Measurements from ENCODE around the gene REEP1. TPM values are rescaled to one million over a fixed set of nuclear protein-coding genes. Genes with fewer than 3 reads are reported as not detected.

REEP1 gene, protein sequence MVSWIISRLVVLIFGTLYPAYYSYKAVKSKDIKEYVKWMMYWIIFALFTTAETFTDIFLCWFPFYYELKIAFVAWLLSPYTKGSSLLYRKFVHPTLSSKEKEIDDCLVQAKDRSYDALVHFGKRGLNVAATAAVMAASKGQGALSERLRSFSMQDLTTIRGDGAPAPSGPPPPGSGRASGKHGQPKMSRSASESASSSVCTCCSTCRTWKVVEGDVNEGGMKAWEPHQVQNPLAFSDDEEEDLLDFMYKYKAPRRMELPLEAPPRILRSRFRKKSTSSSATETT
- total RNA-seq, result 10 to 100 TPM; 46.1 to 95.1 (median 74.9) TPM

DNA sequence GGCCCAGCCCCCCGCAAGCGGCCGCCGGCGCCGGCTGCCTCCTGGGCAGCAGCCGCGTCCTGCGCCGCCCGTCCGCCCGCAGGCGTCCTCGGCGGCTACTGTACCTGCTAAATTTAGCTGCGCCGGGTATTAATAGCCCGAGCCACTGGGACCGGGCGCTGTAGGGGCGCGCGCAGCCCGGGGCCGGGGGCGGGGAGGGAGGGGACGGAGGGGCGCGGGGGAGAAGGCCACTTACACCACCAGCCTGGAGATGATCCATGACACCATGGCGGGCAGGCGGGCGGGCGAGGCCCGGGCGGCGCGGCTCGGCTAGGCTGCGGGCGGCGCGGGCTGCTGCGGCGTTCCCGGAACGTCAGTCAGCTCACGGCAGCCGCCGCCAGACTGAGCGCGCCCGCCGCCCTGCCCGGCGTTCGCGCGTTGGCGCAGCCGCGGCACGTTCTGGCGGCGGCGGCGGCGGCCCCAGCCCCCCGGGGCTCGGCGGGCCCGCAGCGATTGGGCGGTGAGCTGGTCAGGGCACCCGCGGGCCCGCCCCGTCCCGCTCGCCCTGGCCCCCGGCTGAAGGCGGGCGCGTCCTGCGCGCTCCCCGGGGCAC, at the start of gene REEP1:
TSS of gene REEP1 (minus strand) at position 383 of the 592 bp plus-strand sequence. CDS start at position 267, 116 bp downstream.
- no peak for DNase-seq (ENCODE audit: extremely low spot score)
- TF ChIP-seq POLR2AphosphoS5 (IDR thresholded peaks at IDR 0.05), result peak in 1 of 2 donors; percentile 59
- no peak for TF ChIP-seq EP300 (IDR thresholded peaks at IDR 0.05)
- TF ChIP-seq POLR2A (IDR thresholded peaks at IDR 0.05; ENCODE audit: low read depth), result no peak
- TF ChIP-seq, protein P1, sequence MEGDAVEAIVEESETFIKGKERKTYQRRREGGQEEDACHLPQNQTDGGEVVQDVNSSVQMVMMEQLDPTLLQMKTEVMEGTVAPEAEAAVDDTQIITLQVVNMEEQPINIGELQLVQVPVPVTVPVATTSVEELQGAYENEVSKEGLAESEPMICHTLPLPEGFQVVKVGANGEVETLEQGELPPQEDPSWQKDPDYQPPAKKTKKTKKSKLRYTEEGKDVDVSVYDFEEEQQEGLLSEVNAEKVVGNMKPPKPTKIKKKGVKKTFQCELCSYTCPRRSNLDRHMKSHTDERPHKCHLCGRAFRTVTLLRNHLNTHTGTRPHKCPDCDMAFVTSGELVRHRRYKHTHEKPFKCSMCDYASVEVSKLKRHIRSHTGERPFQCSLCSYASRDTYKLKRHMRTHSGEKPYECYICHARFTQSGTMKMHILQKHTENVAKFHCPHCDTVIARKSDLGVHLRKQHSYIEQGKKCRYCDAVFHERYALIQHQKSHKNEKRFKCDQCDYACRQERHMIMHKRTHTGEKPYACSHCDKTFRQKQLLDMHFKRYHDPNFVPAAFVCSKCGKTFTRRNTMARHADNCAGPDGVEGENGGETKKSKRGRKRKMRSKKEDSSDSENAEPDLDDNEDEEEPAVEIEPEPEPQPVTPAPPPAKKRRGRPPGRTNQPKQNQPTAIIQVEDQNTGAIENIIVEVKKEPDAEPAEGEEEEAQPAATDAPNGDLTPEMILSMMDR (IDR thresholded peaks at IDR 0.05), result no peak
- peaks cover 16 to 56% (median 49%) of the 10 kb centered on the region in 4 donors for H3K4me1 ChIP-seq
- intact Hi-C loops (cut with DNase I), result no loop called here
- H3K27me3 ChIP-seq, result peaks cover 0 to 28% (median 0%) of the 10 kb centered on the region in 4 donors
- peaks cover 0 to 11% (median 6%) of the 10 kb centered on the region in 4 donors for H3K9me3 ChIP-seq
- peak within 1 kb of the TSS; percentile 84 to 88 (median 85) for H3K27ac ChIP-seq (replicated peaks in 1 of 4)
- H3K4me3 ChIP-seq, result peak within 1 kb of the TSS; percentile 73 to 88 (median 80)
- 0% methylated on average over 9 of the region's 87 CpGs for WGBS
- no peaks in the 10 kb centered on the region for H3K36me3 ChIP-seq

DNA sequence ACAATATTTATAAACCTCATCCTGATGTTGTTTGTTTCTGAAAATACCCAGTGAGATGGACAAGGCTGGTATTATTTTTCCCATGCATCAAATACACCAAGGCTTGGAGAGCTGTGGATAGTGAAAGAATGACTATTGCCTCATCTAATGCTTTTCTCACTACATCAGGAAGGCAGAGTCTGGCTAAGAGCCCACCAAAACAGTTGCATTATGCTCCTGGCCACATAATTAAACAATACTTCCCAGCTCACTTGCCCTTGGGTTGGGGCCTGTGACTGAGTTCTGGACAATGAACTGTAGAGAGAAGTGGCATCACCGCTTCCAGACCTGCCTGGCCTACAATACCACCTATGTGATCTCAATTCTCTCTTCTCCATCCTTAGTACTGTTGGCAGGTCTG, 46.4 kb upstream of the REEP1 start:
- intact Hi-C loops (cut with DNase I), result no loop called here
- H3K27ac ChIP-seq (replicated peaks in 1 of 4), result no peak overlapping the region

DNA sequence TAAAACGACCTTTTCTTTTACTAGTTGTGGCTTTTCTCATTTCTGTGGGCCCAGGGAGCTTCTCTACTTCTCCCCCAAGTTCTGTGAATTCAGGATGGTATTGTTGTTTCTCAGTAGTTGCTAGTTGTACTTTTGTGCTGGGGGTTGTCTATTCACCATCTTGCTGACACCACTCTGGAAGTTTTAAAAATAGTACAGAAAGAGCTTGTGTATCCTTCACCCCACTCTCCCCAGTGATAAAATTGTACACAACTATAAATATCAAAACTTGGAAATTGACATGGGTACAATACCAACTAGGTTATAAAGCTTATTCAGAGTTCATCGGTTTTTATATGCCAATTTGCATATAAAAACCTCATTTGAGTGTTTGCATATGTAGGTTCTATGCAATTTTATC, 45.3 kb upstream of the REEP1 start:
- no peak for TF ChIP-seq EP300 (IDR thresholded peaks at IDR 0.05)
- TF ChIP-seq, protein P1 (IDR thresholded peaks at IDR 0.05), result no peak
- no peak for TF ChIP-seq POLR2A (IDR thresholded peaks at IDR 0.05; ENCODE audit: low read depth)
- TF ChIP-seq POLR2AphosphoS5 (IDR thresholded peaks at IDR 0.05), result no peak
- Histone ChIP-seq H3K27ac (replicated peaks in 1 of 4) (no peak overlapping the region), H3K4me1 (peaks cover 0 to 6% (median 0%) of the 10 kb centered on the region in 4 donors), H3K9me3 (no peaks in the 10 kb centered on the region), H3K27me3 (no peaks in the 10 kb centered on the region), H3K36me3 (no peaks in the 10 kb centered on the region), H3K4me3 (no peak overlapping the region)
- intact Hi-C loops (cut with DNase I), result no loop called here
- no peak for DNase-seq (ENCODE audit: extremely low spot score)
- 87% methylated on average over 2 of the region's 2 CpGs for WGBS

More for the DNA sequence above, 46.4 kb upstream of the REEP1 start:
- 0% methylated on average over 1 of the region's 1 CpG for WGBS
- Histone ChIP-seq H3K4me3 (no peak overlapping the region), H3K36me3 (no peaks in the 10 kb centered on the region), H3K4me1 (peaks cover 0 to 6% (median 0%) of the 10 kb centered on the region in 4 donors), H3K9me3 (no peaks in the 10 kb centered on the region), H3K27me3 (no peaks in the 10 kb centered on the region)
- TF ChIP-seq EP300 (IDR thresholded peaks at IDR 0.05) (no peak), POLR2AphosphoS5 (IDR thresholded peaks at IDR 0.05) (no peak), POLR2A (IDR thresholded peaks at IDR 0.05; ENCODE audit: low read depth) (no peak)
- TF ChIP-seq, protein P1 (IDR thresholded peaks at IDR 0.05), result no peak
- DNase-seq (ENCODE audit: extremely low spot score), result peak; percentile 47

DNA sequence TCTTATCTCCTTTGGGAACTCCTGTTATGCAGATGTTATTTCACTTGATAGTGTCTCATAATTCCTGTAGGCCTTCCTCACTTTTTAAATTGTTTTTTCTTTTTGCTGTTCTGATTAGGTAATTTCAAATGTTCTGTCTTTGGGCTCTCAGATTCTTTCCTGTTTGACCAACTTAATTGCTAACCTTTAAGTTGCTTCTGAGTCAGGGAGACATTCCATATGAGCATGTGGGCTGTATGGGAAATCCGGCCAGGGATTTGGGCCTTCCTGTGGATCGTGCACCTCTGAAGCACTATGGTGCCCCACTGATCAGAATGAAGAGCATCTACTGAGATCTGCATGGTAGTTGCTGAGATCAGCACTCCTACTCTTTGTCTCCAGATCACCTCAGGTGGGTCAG, 44.7 kb upstream of the REEP1 start:
- intact Hi-C loops (cut with DNase I), result no loop called here
- WGBS, result 91% methylated on average over 2 of the region's 2 CpGs
- Histone ChIP-seq H3K36me3 (no peaks in the 10 kb centered on the region), H3K27ac (replicated peaks in 1 of 4) (no peak overlapping the region), H3K4me3 (no peak overlapping the region), H3K9me3 (no peaks in the 10 kb centered on the region), H3K4me1 (peaks cover 0 to 6% (median 0%) of the 10 kb centered on the region in 4 donors), H3K27me3 (no peaks in the 10 kb centered on the region)
- TF ChIP-seq POLR2AphosphoS5 (IDR thresholded peaks at IDR 0.05) (no peak), EP300 (IDR thresholded peaks at IDR 0.05) (no peak)
- no peak for DNase-seq (ENCODE audit: extremely low spot score)

DNA sequence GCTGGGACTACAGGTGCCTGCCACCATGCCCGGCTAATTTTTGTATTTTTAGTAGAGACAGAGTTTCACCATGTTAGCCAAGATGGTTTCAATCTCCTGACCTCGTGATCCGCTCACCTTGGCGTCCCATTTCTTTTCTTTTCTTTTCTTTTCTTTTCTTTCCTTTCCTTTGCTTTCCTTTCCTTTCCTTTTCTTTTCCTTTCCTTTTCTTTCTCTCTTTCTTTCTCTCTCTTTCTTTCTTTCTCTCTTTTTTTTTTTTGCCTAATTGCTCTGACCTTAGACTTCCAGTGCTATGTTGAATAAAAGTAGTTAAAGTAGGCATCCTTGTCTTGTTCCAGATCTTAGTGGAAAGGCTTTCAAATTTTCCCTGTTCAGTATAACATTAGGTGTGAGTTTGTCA, 41.0 kb upstream of the REEP1 start:
- TF ChIP-seq, protein P1 (IDR thresholded peaks at IDR 0.05), result no peak
- TF ChIP-seq POLR2AphosphoS5 (IDR thresholded peaks at IDR 0.05) (no peak), POLR2A (IDR thresholded peaks at IDR 0.05; ENCODE audit: low read depth) (no peak), EP300 (IDR thresholded peaks at IDR 0.05) (no peak)
- Histone ChIP-seq H3K36me3 (no peaks in the 10 kb centered on the region), H3K27me3 (no peaks in the 10 kb centered on the region), H3K4me1 (peaks cover 0 to 5% (median 0%) of the 10 kb centered on the region in 4 donors), H3K27ac (replicated peaks in 1 of 4) (no peak overlapping the region), H3K9me3 (no peaks in the 10 kb centered on the region), H3K4me3 (no peak overlapping the region)
- intact Hi-C loops (cut with DNase I), result no loop called here
- no peak for DNase-seq (ENCODE audit: extremely low spot score)
- WGBS, result 96% methylated on average over 3 of the region's 4 CpGs

Data from esophagus muscularis mucosa (tissue), 4 donors.